H1 (cell line): Measurements from ENCODE around the gene DEXI. TPM values are rescaled to one million over a fixed set of nuclear protein-coding genes. Genes with fewer than 3 reads are reported as not detected.

ENCODE experiments used
- CTCF ChIA-PET: fragments of 300-600 bp; sonication (Branson Sonifier 250); formaldehyde crosslinking; loops from one replicate; lab custom pipeline; 2021; ENCODE audit not compliant: partially characterized antibody; lab: Charles Lee
- POLR2A ChIA-PET: fragments of 300-600 bp; sonication (Branson Sonifier 250); formaldehyde crosslinking; loops from one replicate; lab custom pipeline; 2021; ENCODE audit warnings: inconsistent platforms; ENCODE audit not compliant: partially characterized antibody; lab: Charles Lee
- DNase-seq, 2 experiments: peaks; one replicate each; pipeline versions ENCODE4 v3.0.0 to v3.0.0-alpha.2; 2010 to 2022; ENCODE audit warnings: low spot score in 2 of 2, low read depth in 1 of 2, mixed read lengths in 1 of 2
- FAIRE-seq: peaks from 2 replicates; lab custom pipeline; 2011; peaks lifted over from hg19 to GRCh38; lab: Jason Lieb, UNC
- H2AFZ ChIP-seq: 2 replicates; pipeline ENCODE4 v1.8.1; 2012; ENCODE audit warnings: low read length, inconsistent platforms
- H2AK5ac ChIP-seq: 2 replicates; pipeline ENCODE4 v1.6.1; 2013; ENCODE audit warnings: low read depth, low read length
- H2BK120ac ChIP-seq: replicated peaks from 2 replicates; pipeline ENCODE3; 2013; ENCODE audit warnings: low read depth, low read length, inconsistent platforms
- H2BK12ac ChIP-seq: 2 replicates; pipeline ENCODE4 v1.6.1; 2013; ENCODE audit warnings: low read depth, low read length
- H2BK15ac ChIP-seq: 2 replicates; pipeline ENCODE4 v1.6.1; 2013; ENCODE audit warnings: low read length
- H2BK20ac ChIP-seq: 2 replicates; pipeline ENCODE4 v1.6.1; 2013; ENCODE audit warnings: low read length
- H2BK5ac ChIP-seq: 2 replicates; pipeline ENCODE4 v1.6.1; 2013; ENCODE audit warnings: low read depth, low read length
- H3K14ac ChIP-seq: 2 replicates; pipeline ENCODE4 v1.6.1; 2013; ENCODE audit warnings: inconsistent platforms; ENCODE audit not compliant: insufficient read length
- H3K18ac ChIP-seq: 2 replicates; pipeline ENCODE4 v1.6.1; 2013; ENCODE audit warnings: low read length; ENCODE audit errors: extremely low read depth
- H3K23ac ChIP-seq: 2 replicates; pipeline ENCODE4 v1.6.1; 2013; ENCODE audit warnings: inconsistent platforms; ENCODE audit not compliant: insufficient read length
- H3K23me2 ChIP-seq: 2 replicates; pipeline ENCODE4 v1.6.1; 2013; ENCODE audit warnings: low read depth, low read length
- H3K27ac ChIP-seq: 2 replicates; pipeline ENCODE4 v1.6.1; 2011; ENCODE audit warnings: low read depth, low read length, inconsistent platforms
- H3K27me3 ChIP-seq, 4 experiments: replicated peaks in 1 of 4; 1 replicate in 1 of 4; 2 replicates in 3 of 4; pipeline versions ENCODE4 v1.6.1 to v1.8.1; 2011 to 2013; ENCODE audit warnings: low read length in 3 of 4, mild to moderate bottlenecking in 3 of 4, inconsistent platforms in 2 of 4, mixed read lengths in 2 of 4, moderate library complexity in 1 of 4; ENCODE audit not compliant: control insufficient read depth in 3 of 4, insufficient read depth in 3 of 4; ENCODE audit errors: extremely low read depth in 1 of 4
- H3K36me3 ChIP-seq, 4 experiments: 2 replicates each; pipeline versions ENCODE4 v1.6.1 to v1.8.1; 2011 to 2013; ENCODE audit warnings: mild to moderate bottlenecking in 4 of 4, low read length in 3 of 4, moderate library complexity in 2 of 4, control low read depth in 1 of 4, inconsistent platforms in 1 of 4; ENCODE audit not compliant: insufficient read depth in 4 of 4, control insufficient read depth in 2 of 4
- H3K4ac ChIP-seq: replicated peaks from 2 replicates; pipeline ENCODE3; 2013; ENCODE audit warnings: low read length, low read depth, mixed read lengths, inconsistent platforms; ENCODE audit not compliant: insufficient read length
- H3K4me1 ChIP-seq, 4 experiments: replicated peaks in 1 of 4; 1 replicate in 1 of 4; 2 replicates in 3 of 4; pipeline versions ENCODE4 v1.6.1 to v1.8.1; 2011 to 2013; ENCODE audit warnings: low read length in 3 of 4, inconsistent platforms in 2 of 4, mixed read lengths in 1 of 4; ENCODE audit not compliant: insufficient read depth in 4 of 4, control insufficient read depth in 3 of 4
- H3K4me2 ChIP-seq, 2 experiments: 2 replicates each; pipeline versions ENCODE4 v1.6.1 to v1.8.1; 2011 to 2013; ENCODE audit warnings: low read depth in 2 of 2, low read length in 2 of 2, control low read depth in 1 of 2, inconsistent platforms in 1 of 2, mild to moderate bottlenecking in 1 of 2; ENCODE audit not compliant: insufficient read depth in 1 of 2
- H3K4me3 ChIP-seq, 4 experiments: fragments of 200-600, 300-600 bp in 1 of 4; sonication (generic), shearing (Covaris generic), sonication (Bioruptor Twin) in 1 of 4; 2 replicates each; pipeline versions ENCODE4 v1.5.1 to v1.8.1; 2011 to 2016; ENCODE audit warnings: low read length in 4 of 4, low read depth in 3 of 4, control low read depth in 2 of 4, inconsistent platforms in 2 of 4, mild to moderate bottlenecking in 2 of 4, mixed read lengths in 1 of 4, moderate library complexity in 1 of 4; ENCODE audit not compliant: insufficient read depth in 2 of 4; ENCODE audit errors: extremely low read depth in 1 of 4
- H3K56ac ChIP-seq: replicated peaks from 2 replicates; pipeline ENCODE3; 2013; ENCODE audit warnings: low read depth, mild to moderate bottlenecking, mixed read lengths, low read length, inconsistent platforms; ENCODE audit not compliant: insufficient read length
- H3K79me1 ChIP-seq: 2 replicates; pipeline ENCODE4 v1.6.1; 2013; ENCODE audit warnings: low read depth, low read length, control low read depth
- H3K79me2 ChIP-seq, 2 experiments: 2 replicates each; pipeline versions ENCODE4 v1.6.1 to v1.8.1; 2012 to 2013; ENCODE audit warnings: low read length in 2 of 2, mild to moderate bottlenecking in 2 of 2, inconsistent platforms in 1 of 2; ENCODE audit not compliant: insufficient read depth in 2 of 2, control insufficient read depth in 1 of 2
- H3K9ac ChIP-seq, 4 experiments: replicated peaks in 1 of 4; 1 replicate in 1 of 4; 2 replicates in 3 of 4; pipeline versions ENCODE4 v1.6.1 to v1.8.1; 2011 to 2013; ENCODE audit warnings: low read depth in 3 of 4, low read length in 3 of 4, control low read depth in 2 of 4, mild to moderate bottlenecking in 2 of 4, moderate library complexity in 2 of 4, inconsistent platforms in 1 of 4; ENCODE audit errors: extremely low read depth in 1 of 4
- H3K9me3 ChIP-seq, 2 experiments: 2 replicates each; pipeline versions ENCODE4 v1.6.1 to v1.8.1; 2012 to 2013; ENCODE audit warnings: mild to moderate bottlenecking in 2 of 2, moderate library complexity in 2 of 2, control low read depth in 1 of 2, inconsistent platforms in 1 of 2, low read depth in 1 of 2, low read length in 1 of 2, mixed read lengths in 1 of 2; ENCODE audit not compliant: insufficient read depth in 2 of 2
- H4K20me1 ChIP-seq, 2 experiments: replicated peaks in 1 of 2; 2 replicates each; pipeline versions ENCODE3 to v1.8.1; 2011 to 2013; ENCODE audit warnings: inconsistent platforms in 2 of 2, low read length in 2 of 2, mild to moderate bottlenecking in 1 of 2; ENCODE audit not compliant: insufficient read depth in 2 of 2, control insufficient read depth in 1 of 2
- H4K5ac ChIP-seq: 2 replicates; pipeline ENCODE4 v1.6.1; 2013; ENCODE audit warnings: low read length, low read depth, mixed read lengths, inconsistent platforms; ENCODE audit not compliant: insufficient read length
- H4K8ac ChIP-seq: 2 replicates; pipeline ENCODE4 v1.8.0; 2013; ENCODE audit warnings: mild to moderate bottlenecking, moderate library complexity, low read length, inconsistent platforms; ENCODE audit not compliant: insufficient read depth; ENCODE audit errors: extremely low read depth
- H4K91ac ChIP-seq: replicated peaks from 2 replicates; pipeline ENCODE3; 2013; ENCODE audit warnings: low read length, mixed read lengths, inconsistent platforms; ENCODE audit not compliant: insufficient read length
- BCL11A ChIP-seq, 2 experiments: IDR thresholded peaks; one replicate each; pipeline ENCODE4 v1.6.1; 2011; ENCODE audit warnings: low read depth in 2 of 2, low read length in 2 of 2, mild to moderate bottlenecking in 2 of 2
- CHD1 ChIP-seq: IDR thresholded peaks from 2 replicates; pipeline ENCODE4 v1.6.1; 2012; ENCODE audit warnings: low read depth, low read length, improper control_type of control experiment
- EGR1 ChIP-seq: IDR thresholded peaks from 2 replicates; pipeline ENCODE4 v1.6.1; 2011; ENCODE audit warnings: low read depth, low read length, borderline replicate concordance
- FOSL1 ChIP-seq: IDR thresholded peaks from 2 replicates; pipeline ENCODE4 v1.6.1; 2011; ENCODE audit warnings: mild to moderate bottlenecking, low read depth, low read length, moderate library complexity; ENCODE audit not compliant: insufficient read depth
- GTF2F1 ChIP-seq: IDR thresholded peaks from 2 replicates; pipeline ENCODE4 v1.6.1; 2012; ENCODE audit warnings: low read depth, low read length, improper control_type of control experiment, borderline replicate concordance
- KDM4A ChIP-seq: IDR thresholded peaks from one replicate; pipeline ENCODE4 v1.7.1; 2012; ENCODE audit warnings: low read depth, mild to moderate bottlenecking, moderate library complexity, low read length, inconsistent platforms; ENCODE audit not compliant: severe bottlenecking
- KDM5A ChIP-seq: fragments of 200-600 bp; IDR thresholded peaks from 2 replicates; pipeline ENCODE4 v1.7.1; 2012; ENCODE audit warnings: mild to moderate bottlenecking, low read length, inconsistent platforms, mixed read lengths
- POU5F1 ChIP-seq: IDR thresholded peaks from 2 replicates; pipeline ENCODE4 v1.6.1; 2011; ENCODE audit warnings: low read depth, mild to moderate bottlenecking, low read length, moderate library complexity
- RNF2 ChIP-seq: fragments of 200-900, 300-1000 bp; sonication (generic); IDR thresholded peaks from 2 replicates; pipeline ENCODE4 v1.7.1; 2016; ENCODE audit warnings: borderline replicate concordance, low read depth, mild to moderate bottlenecking, antibody characterized with exemption, low read length; ENCODE audit not compliant: poor library complexity, severe bottlenecking; ENCODE audit errors: missing control alignments
- SAP30 ChIP-seq: fragments of 300-600 bp; sonication (generic); IDR thresholded peaks from 2 replicates; pipeline ENCODE4 v1.7.1; 2012; ENCODE audit warnings: low read length, moderate library complexity, mild to moderate bottlenecking, inconsistent platforms; ENCODE audit not compliant: insufficient read depth, insufficient replicate concordance
- SUZ12 ChIP-seq: fragments of 200-600 bp; sonication (generic); IDR thresholded peaks from 2 replicates; pipeline ENCODE4 v1.6.1; 2012; ENCODE audit warnings: mild to moderate bottlenecking, inconsistent platforms, low read length, moderate library complexity, mixed read lengths
- YY1 ChIP-seq: IDR thresholded peaks from 2 replicates; pipeline ENCODE4 v1.6.1; 2011; ENCODE audit warnings: low read depth, mild to moderate bottlenecking, low read length
- WGBS, 2 experiments: shearing (Covaris generic) in 1 of 2; methylation state at CpG; one replicate each; pipeline versions ENCODE4 v1.1.6 to v1.1.7; 2013 to 2015; ENCODE audit warnings: low lambda C conversion rate in 2 of 2, mixed read lengths in 2 of 2, inconsistent platforms in 1 of 2, low coverage in 1 of 2, missing lambda C conversion rate in 1 of 2; ENCODE audit not compliant: insufficient replicate concordance in 2 of 2, insufficient coverage in 1 of 2, insufficient read length in 1 of 2; ENCODE audit errors: extremely low coverage in 1 of 2, missing lambda C conversion rate in 1 of 2; 5-methylcytosine and 5-hydroxymethylcytosine counted together
- polyA plus RNA-seq, 7 experiments: library from polyadenylated mRNA; depleted of rRNA in 3 of 7; stranded (reverse) in 5 of 7; unstranded in 2 of 7; fragments of >200 nt in 5 of 7; fragments of 200-250 nt in 2 of 7; gene quantifications; 1 replicate in 5 of 7; 2 replicates in 1 of 7; 4 replicates in 1 of 7; pipeline versions ENCODE4 v1.2.1 to v1.2.3, GENCODE V29; 2011 to 2013; ENCODE audit warnings: missing spikeins in 2 of 7, mixed read lengths in 2 of 7
- total RNA-seq: library from RNA; stranded (reverse); fragmentation: NEBNext Ultra II Directional; extraction: Animal tissue kit (Norgen Biotek cat#: 25700); gene quantifications from 2 replicates; pipeline ENCODE4 v1.2.1, GENCODE V29; 2021

Gene DEXI
- total and polyA plus RNA-seq, 2 of the 8 experiments (the other 6 are each of a cell fraction or from before 2014, with no cell fraction given): 39.5 to 47.3 TPM

DNA sequence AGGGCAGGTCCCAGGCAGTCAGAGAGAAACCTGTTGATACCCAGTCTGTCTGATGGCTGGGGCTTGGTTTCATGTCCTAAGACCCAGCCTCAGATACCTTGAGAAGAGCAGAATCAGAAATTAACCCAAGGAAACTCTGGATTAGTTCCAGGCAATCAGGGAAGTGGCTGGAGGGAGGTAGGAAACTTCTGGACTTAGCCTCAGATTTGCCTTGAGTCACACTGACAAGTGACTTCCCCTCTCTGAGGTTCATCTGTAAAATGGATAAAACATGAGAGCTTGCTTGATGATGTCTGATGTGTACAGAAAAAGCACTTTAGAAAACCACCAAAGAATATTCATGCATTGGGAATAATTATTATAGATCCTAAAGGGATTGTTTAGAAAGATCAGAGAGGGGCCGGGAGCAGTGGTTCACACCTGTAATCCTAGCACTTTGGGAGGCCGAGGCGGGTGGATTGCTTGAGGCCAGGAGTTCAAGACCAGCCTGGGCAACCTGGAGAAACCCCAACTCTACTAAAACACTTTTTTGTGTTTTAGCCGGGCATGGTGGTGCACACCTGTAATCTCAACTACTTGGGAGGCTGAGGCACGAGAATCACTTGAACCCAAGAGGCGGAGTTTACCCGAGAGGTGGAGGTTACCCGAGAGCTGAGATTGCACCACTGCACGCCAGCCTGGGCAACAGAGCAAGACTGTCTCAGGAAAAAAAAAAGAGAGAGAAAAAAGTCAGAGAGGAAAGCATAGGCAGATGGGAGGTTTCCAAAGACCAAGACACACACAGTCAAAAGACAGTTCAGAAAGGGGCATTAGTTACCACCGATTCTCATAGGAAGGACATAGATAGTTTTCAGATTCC is 61.4 kb downstream of the DEXI start:
- Histone ChIP-seq H4K5ac (no peak overlapping the region), H3K23me2 (0 out of 2 replicates have a peak, but pooled peaks cover 2% of the 10 kb centered on the region), H2AFZ (no peak overlapping the region), H3K4me3 (no peak overlapping the region), H3K23ac (no peak overlapping the region), H3K27ac (no peak overlapping the region), H3K9me3 (no peaks in the 10 kb centered on the region), H3K4me2 (no peak overlapping the region), H3K79me1 (no peaks in the 10 kb centered on the region), H2BK15ac (no peak overlapping the region), H3K18ac (no peak overlapping the region), H3K9ac (no peak overlapping the region), H4K20me1 (no peaks in the 10 kb centered on the region), H4K91ac (no peak overlapping the region), H2BK120ac (no peak overlapping the region), H2BK5ac (no peak overlapping the region), H3K27me3 (peaks cover 4 to 33% (median 28%) of the 10 kb centered on the region in 4 experiments), H3K4ac (no peak overlapping the region), H3K4me1 (peaks cover 0 to 9% (median 2%) of the 10 kb centered on the region in 4 experiments; a peak in 3 of 7 replicates), H3K79me2 (no peaks in the 10 kb centered on the region), H2BK20ac (no peak overlapping the region), H2AK5ac (no peak overlapping the region), H2BK12ac (no peak overlapping the region), H3K56ac (no peak overlapping the region), H3K14ac (no peak overlapping the region), H3K36me3 (no peaks in the 10 kb centered on the region), H4K8ac (no peak overlapping the region)
- 85% methylated on average over 10 of the region's 10 CpGs; no CpG with 5 or more reads in 1 of the 2 experiments for WGBS, 2 experiments
- DNase-seq (no peak), FAIRE-seq (no peak)
- ChIA-PET POLR2A (no interaction called here), CTCF (interaction anchor here (0.9 to 1.1 kb wide), 2 partner anchors 17 to 29 kb away, joined by 3 to 6 read pairs; no protein-coding TSS in a partner anchor)
- TF ChIP-seq GTF2F1 (no peak), SUZ12 (no peak), BCL11A (IDR thresholded peaks at IDR 0.05; ENCODE audit: low read depth in 2 of 2, low read length in 2 of 2) (no peak), KDM5A (no peak), SAP30 (no peak), CHD1 (no peak), POU5F1 (no peak), FOSL1 (no peak), EGR1 (no peak), RNF2 (no peak), YY1 (no peak), KDM4A (no peak)
